Effector memory CD8-positive, alpha-beta T cell (primary cell): Measurements from ENCODE around the gene P2RY1.
A peak's percentile ranks its signal among the peaks of the same experiment; 100 is the strongest.

Experiments used
- ATAC-seq: fragments of 150-1000 bp; cut with Tn5 transposase; replicated peaks from 2 replicates; pipeline ENCODE4 v1.10.0; 2021; ENCODE audit warnings: mild to moderate bottlenecking, moderate library complexity
- DNase-seq, 3 experiments: peaks; one replicate each; pipeline ENCODE4 v3.0.0; 2021
- H3K27ac Mint-ChIP-seq, 2 donors: one replicate each; pipeline ENCODE4 v1.8.0; 2022; ENCODE audit warnings: mild to moderate bottlenecking in 2 of 2, mixed read lengths in 2 of 2, moderate library complexity in 2 of 2
- H3K27me3 Mint-ChIP-seq, 2 donors: one replicate each; pipeline ENCODE4 v1.8.0; 2022; ENCODE audit warnings: mixed read lengths in 2 of 2
- H3K36me3 Mint-ChIP-seq: one replicate; pipeline ENCODE4 v1.8.0; 2022; ENCODE audit warnings: mild to moderate bottlenecking, moderate library complexity, mixed read lengths; ENCODE audit not compliant: insufficient read depth
- H3K4me1 Mint-ChIP-seq, 2 donors: one replicate each; pipeline ENCODE4 v1.8.0; 2022; ENCODE audit warnings: low read depth in 2 of 2, mixed read lengths in 2 of 2
- H3K4me3 Mint-ChIP-seq, 2 donors: one replicate each; pipeline ENCODE4 v1.8.0; 2022; ENCODE audit warnings: mild to moderate bottlenecking in 2 of 2, mixed read lengths in 2 of 2, moderate library complexity in 2 of 2
- H3K9me3 Mint-ChIP-seq, 2 donors: one replicate each; pipeline ENCODE4 v1.8.0; 2022; ENCODE audit warnings: mixed read lengths in 2 of 2
- total RNA-seq, 9 experiments: gene quantifications; one replicate each; lab custom pipeline; 2026; lab: John Stamatoyannopoulos, UW

Gene P2RY1, protein sequence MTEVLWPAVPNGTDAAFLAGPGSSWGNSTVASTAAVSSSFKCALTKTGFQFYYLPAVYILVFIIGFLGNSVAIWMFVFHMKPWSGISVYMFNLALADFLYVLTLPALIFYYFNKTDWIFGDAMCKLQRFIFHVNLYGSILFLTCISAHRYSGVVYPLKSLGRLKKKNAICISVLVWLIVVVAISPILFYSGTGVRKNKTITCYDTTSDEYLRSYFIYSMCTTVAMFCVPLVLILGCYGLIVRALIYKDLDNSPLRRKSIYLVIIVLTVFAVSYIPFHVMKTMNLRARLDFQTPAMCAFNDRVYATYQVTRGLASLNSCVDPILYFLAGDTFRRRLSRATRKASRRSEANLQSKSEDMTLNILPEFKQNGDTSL
- 0 to 1.1 (median 0.06) reads per million in 9 experiments for total RNA-seq

DNA sequence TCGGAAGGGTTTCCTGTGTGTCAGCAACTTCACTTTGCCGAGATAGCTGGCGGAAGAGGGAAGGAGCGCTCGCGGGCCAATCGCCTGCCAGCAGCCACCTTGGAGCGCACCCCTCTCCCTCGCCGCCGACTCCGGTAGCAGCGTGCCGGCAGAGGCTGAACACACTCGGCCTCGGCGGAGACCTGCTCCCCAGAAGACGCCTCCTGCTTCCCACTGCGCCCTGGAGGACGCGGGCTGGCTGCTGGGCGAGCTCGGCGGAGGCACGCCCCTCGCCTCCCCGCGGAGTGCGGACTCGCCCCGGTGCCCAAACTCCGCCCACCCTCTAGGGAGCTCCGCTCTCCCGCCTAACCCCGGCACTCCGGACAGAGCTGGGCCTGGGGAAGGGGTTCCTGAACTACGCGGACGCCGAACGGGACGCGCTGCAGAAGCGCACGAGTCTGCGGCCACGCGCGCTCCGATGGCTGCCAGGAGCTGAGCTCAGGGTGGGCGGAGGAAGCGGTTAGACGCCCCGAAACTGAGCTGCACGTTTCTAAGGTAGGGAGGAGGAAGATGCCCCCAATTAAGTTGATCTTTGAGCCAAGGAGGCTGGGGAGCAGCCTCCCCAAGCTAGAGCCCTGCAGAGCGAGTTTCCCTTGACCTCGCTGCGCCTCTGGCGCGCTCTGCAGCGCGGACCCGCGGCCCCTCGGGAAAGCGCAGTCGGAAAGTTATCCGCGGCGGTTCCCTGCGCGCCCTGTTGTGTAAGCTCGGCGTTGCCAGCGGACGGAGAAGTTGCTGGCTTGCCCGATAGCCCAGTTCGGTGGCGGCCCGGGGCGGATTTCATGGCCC is at the start of gene P2RY1:
P2RY1 (plus strand) TSS at position 356 of the 825 bp plus-strand sequence. CDS start 652 bp downstream, outside the sequence.
- Mint-ChIP-seq H3K27me3 (peaks cover 21 to 36% of the 10 kb centered on the region in 2 donors), H3K4me3 (peak within 1 kb of the TSS; percentile 38 to 75), H3K36me3 (peaks cover 2% of the 10 kb centered on the region), H3K9me3 (no peaks in the 10 kb centered on the region), H3K4me1 (peaks cover 4 to 9% of the 10 kb centered on the region in 2 donors), H3K27ac (no peak within 1 kb of the TSS)
- ATAC-seq (no peak), DNase-seq (no peak)

DNA sequence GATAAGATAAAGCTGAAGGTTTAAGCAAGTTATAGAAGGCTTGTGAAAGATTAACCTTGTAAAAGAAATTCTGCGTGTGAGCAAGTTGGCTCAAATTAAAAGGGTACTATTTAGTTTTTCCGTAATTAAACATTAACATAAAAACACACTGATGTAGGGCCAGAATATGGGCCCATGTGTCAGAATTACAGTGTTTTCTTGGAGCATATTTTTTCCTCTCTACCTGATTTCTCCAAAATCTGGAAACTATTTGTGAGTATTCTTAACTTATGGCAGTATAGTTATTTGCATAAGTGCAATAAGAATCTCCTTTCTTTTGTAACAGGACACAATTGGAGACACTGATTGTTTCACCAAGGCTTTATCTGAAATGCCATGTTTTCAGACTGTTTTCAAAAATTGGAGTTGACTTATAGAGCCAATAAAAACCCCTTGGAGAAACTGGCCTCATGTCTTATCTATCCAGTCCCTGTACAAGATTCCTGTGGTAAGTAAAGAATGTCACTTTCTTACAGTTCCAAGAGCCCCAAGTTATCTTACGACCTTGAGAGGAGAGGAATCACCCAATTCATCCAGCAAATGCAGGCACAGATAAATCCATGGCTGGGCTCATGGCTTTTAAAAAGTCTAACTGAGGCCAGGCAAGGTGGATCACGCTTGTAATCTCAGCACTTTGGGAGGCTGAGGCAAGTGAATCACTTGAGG is 47.8 kb upstream of the P2RY1 start:
- Mint-ChIP-seq H3K4me3 (no peak overlapping the region), H3K27ac (no peak overlapping the region), H3K9me3 (peaks cover 0 to 9% of the 10 kb centered on the region in 2 donors), H3K27me3 (no peaks in the 10 kb centered on the region), H3K4me1 (no peaks in the 10 kb centered on the region), H3K36me3 (no peaks in the 10 kb centered on the region)
- DNase-seq = no peak
- ATAC-seq = no peak

DNA sequence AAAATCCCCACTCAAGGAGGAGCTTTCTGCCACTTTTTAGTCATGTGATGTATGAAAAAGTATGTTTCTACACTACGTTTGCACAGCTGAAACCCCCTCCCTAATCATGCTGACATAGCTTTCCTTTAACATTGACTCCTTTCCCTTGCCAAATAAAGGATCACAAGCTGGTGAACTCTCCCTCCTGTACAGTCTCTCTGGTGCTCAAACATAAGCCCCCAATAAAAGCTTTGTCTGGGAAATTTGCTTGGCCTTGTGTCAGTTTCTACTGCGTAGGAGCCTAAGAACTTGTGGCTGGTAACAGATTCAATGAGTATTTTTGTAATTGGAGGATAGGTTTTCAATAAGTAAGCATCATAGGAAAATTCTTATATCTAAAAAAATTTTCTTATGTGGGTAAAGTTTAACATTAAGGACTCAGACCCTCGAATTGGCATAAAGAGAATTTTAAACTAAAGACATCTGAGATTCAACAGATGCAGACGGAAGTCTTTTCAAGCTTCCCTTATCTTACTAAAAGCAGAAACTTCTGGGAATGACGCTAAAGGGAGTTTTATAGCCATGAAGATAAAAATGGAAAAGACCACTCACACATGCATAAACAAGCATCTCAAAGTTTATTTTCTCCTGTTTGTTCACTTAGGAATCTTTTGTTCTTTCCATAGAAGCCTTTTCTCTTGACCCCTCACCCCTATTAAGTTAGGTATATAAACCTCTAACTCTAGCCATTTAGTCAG is 44.1 kb upstream of the P2RY1 start:
- ATAC-seq = no peak
- H3K4me1 Mint-ChIP-seq = no peaks in the 10 kb centered on the region
- no peaks in the 10 kb centered on the region for H3K9me3 Mint-ChIP-seq

DNA sequence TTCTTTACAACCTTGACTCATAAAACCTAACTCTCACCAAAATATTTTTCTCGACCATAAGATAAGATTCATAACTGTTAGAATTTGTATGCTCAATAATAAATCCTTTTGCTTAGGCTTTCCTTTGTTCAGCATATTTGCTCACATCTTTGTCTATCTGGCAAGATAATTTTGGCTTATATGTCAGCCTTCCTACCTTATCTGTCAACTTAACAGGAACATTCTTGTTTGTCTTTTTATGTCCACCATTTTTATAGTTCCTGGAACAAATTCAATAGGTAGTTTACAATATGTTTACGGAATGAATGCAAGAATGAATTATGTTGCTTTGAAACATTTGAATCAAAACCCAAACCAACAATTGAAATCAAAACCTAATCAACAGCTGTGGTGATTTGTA is 41.0 kb upstream of the P2RY1 start:
- Mint-ChIP-seq H3K27me3 (no peaks in the 10 kb centered on the region), H3K27ac (no peak overlapping the region), H3K36me3 (no peaks in the 10 kb centered on the region), H3K4me3 (no peak overlapping the region), H3K4me1 (no peaks in the 10 kb centered on the region), H3K9me3 (peaks cover 0 to 3% of the 10 kb centered on the region in 2 donors)
- ATAC-seq (no peak), DNase-seq (no peak)

More for the DNA sequence above, 44.1 kb upstream of the P2RY1 start:
- no peak for DNase-seq
- Mint-ChIP-seq H3K4me3 (no peak overlapping the region), H3K27ac (no peak overlapping the region), H3K36me3 (no peaks in the 10 kb centered on the region), H3K27me3 (no peaks in the 10 kb centered on the region)

DNA sequence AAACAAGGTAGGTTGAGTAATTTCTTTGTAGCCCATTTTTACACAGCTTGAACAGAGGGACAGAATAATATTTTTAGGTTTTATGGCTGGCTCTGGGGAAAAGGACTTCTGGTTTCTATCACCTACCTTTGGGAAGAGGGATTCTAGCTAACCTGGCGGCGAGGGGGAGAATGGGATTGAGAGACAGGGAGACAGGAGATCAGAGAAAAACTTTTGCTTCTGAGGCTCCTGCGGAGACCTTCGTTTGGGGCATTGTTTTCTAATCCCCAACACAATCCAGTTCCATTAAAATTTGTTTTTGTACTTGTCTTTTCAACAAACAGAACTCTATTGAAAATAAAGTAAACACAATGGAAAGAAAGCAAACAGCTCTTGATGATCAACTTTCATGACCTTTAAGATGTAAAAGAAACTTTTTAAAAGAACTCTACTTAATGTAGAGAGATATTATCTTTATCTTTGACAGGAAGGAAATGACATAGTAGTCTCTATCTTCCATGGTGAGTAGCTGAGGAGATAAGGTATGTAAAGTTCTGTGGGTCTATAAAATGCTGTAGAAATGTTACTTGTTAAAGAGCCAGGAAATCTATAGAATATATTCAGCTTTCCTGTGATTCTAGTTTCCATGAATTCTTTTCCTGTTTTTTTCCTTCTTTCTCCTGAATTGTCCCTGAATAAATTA is 37.0 kb upstream of the P2RY1 start:
- H3K4me3 Mint-ChIP-seq = no peak overlapping the region
- no peak overlapping the region for H3K27ac Mint-ChIP-seq
- no peak for ATAC-seq
- no peaks in the 10 kb centered on the region for H3K36me3 Mint-ChIP-seq
- DNase-seq = no peak
- peaks cover 0 to 3% of the 10 kb centered on the region in 2 donors for H3K9me3 Mint-ChIP-seq
- H3K4me1 Mint-ChIP-seq = no peaks in the 10 kb centered on the region
- no peaks in the 10 kb centered on the region for H3K27me3 Mint-ChIP-seq

DNA sequence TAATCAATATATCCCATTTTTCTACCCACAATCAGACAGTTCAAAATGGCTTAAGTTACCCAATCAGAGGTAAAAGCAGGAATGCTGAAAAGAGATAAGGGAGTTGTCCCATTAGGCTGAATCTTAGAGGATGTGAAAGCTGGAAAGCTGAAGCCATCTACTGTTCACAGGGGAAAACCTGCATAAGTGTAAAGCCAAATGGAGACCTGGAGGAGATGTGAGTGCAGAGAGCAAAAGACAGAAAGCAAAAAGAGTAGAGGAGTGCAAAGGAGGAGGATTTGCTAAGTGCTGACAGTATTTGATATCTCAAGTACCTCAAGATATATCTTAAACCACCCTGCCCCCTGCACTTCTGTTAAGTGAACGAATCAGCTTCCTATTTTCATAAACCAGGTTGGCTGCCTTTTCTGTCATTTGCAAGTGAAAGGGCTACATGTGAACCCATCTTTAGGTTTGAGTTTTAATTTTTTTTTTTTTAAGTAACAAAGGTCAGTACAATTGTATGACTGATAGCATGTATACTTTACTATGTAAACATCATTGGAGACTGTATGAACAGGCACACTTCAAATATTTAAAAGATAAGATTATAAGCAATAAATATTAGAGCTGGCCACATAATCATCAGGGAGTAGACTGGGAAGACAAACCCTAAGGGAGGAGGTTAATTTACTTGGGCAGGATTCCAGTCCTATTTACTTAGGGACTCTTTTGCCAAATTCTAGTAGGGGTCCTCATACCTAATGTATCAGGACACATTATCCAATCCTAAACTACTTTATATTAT is 22.8 kb upstream of the P2RY1 start:
- Mint-ChIP-seq H3K9me3 (no peaks in the 10 kb centered on the region), H3K4me3 (no peak overlapping the region), H3K27me3 (peaks cover 0 to 6% of the 10 kb centered on the region in 2 donors), H3K27ac (no peak overlapping the region), H3K4me1 (no peaks in the 10 kb centered on the region), H3K36me3 (no peaks in the 10 kb centered on the region)
- DNase-seq (no peak), ATAC-seq (no peak)

DNA sequence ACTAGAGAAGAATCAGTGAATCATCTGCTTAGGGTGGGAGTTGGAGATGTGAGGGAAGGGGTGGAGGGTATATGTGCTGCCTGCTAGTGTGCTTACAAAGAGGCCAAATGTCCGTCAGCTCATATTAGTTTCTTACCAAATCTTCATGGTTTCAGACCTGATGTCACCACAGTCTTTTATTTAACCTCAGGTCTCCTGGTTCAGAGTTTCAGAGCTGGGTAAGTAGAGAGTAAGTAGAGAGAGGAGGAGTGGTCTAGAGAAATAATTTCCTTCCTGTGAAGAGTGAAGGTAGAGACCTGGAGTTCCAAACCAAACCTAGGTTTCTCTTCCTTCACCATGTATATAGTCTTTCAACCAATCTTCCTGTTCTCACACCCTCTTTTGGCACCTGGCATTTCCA is 17.5 kb upstream of the P2RY1 start:
- Mint-ChIP-seq H3K4me3 (no peak overlapping the region), H3K27ac (no peak overlapping the region), H3K4me1 (no peaks in the 10 kb centered on the region), H3K36me3 (no peaks in the 10 kb centered on the region), H3K27me3 (no peaks in the 10 kb centered on the region), H3K9me3 (no peaks in the 10 kb centered on the region)
- no peak for DNase-seq
- no peak for ATAC-seq

DNA sequence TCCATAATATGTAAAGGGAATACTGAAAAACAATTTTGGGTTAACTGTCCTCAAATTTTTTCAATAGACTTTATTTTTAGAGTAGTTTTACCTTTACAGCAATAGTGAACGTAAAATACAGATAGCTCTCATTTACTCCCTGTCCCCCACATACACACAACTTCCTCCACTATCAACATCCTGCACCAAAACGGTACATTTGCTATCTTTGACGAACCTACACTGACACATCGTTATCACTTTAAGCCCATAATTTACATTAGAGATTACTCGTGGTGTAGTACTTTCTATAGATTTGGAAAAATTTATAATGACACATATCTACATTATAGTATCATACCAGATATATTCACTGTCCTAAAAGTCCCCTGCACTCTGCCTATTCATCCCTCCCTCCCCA is 16.9 kb upstream of the P2RY1 start:
- no peaks in the 10 kb centered on the region for H3K36me3 Mint-ChIP-seq
- H3K27me3 Mint-ChIP-seq = no peaks in the 10 kb centered on the region
- H3K4me1 Mint-ChIP-seq = no peaks in the 10 kb centered on the region
- H3K9me3 Mint-ChIP-seq = no peaks in the 10 kb centered on the region
- no peak overlapping the region for H3K4me3 Mint-ChIP-seq
- DNase-seq (no peak), ATAC-seq (no peak)
- H3K27ac Mint-ChIP-seq = no peak overlapping the region

DNA sequence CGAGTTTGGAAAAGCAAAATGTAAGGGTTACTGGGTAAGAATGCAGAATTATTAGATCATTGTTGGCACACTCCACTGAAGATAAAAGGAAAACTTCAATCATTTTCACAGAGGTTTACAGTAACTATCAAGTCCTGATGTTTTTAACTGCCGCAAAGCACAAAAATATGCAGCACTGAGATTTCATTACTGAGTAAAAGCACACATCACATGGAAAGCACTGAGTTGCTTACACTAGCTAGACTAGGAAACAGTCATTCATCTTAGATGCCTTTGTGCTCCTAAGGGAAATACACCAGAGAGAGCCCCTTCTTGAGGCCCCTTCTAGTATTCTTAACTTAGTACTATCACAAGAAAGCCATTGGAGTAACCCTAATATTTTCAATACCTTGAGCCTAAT is 11.8 kb upstream of the P2RY1 start:
- H3K4me1 Mint-ChIP-seq = no peaks in the 10 kb centered on the region
- DNase-seq = no peak
- no peak overlapping the region for H3K4me3 Mint-ChIP-seq
- no peak for ATAC-seq
- no peaks in the 10 kb centered on the region for H3K36me3 Mint-ChIP-seq
- no peaks in the 10 kb centered on the region for H3K9me3 Mint-ChIP-seq
- no peak overlapping the region for H3K27ac Mint-ChIP-seq
- no peaks in the 10 kb centered on the region for H3K27me3 Mint-ChIP-seq

DNA sequence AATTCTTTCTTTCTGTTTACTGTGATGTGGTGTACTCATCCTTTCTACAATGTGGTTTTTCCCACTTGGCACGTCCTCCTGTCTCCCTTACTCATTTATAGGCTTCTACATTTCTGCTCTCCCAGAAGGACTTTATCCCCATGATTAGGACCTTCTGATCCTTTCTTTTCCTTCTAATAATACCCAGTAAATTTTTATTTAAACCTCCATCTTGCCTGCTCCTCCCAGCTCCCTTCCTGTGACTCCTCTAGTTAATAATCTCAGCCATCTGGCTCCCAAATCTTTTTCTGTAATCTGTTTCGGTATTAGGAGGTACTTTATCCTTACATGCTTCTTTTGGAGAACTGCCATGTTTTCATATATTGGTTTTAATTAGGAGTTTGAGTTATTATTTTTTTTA is 11.2 kb upstream of the P2RY1 start:
- ATAC-seq (no peak), DNase-seq (no peak)
- no peaks in the 10 kb centered on the region for H3K27me3 Mint-ChIP-seq
- no peaks in the 10 kb centered on the region for H3K4me1 Mint-ChIP-seq
- H3K9me3 Mint-ChIP-seq = no peaks in the 10 kb centered on the region
- H3K27ac Mint-ChIP-seq = no peak overlapping the region
- no peak overlapping the region for H3K4me3 Mint-ChIP-seq
- no peaks in the 10 kb centered on the region for H3K36me3 Mint-ChIP-seq

DNA sequence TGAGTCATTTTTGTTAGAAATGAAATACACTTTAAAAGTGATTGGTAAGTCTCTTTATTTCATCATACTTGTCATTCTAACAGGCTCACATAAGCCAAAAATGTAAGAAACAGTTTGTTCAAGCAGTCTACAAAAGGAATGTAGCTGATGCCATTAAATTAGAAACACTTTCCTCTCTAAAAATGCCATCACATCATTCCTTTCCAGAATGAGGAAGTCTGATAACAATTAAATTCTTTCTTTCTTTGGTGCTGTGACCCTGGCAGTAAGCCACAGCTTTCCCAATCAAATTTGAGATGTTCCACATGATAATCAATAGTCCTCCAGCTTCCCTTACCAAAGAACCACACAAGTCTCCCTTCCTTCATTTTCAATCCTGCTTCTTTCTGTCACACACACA is 9.4 kb upstream of the P2RY1 start:
- H3K36me3 Mint-ChIP-seq = no peaks in the 10 kb centered on the region
- H3K4me3 Mint-ChIP-seq = no peak overlapping the region
- no peak for DNase-seq
- H3K27me3 Mint-ChIP-seq = no peaks in the 10 kb centered on the region
- no peaks in the 10 kb centered on the region for H3K9me3 Mint-ChIP-seq
- ATAC-seq = no peak
- H3K27ac Mint-ChIP-seq = no peak overlapping the region
- H3K4me1 Mint-ChIP-seq = no peaks in the 10 kb centered on the region

DNA sequence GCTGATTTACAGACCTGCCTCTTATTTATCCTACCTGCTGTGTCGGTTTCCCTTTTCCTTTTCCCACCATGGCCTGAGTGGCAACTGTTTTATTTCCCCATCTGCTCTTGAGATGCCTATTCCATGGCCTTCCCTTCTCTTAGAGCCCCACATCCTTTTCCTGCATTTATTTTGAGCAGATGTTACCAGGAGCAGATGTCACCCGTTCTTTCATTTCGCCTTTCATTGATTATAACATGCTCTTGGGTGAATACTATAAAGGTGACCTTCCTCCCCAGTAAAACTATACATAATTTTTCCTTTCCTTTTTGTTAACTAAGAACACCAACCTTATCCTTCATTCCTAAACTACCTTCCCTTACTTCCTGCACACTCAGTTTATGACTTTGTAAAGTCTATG is 8.5 kb upstream of the P2RY1 start:
- no peak for DNase-seq
- Mint-ChIP-seq H3K9me3 (no peaks in the 10 kb centered on the region), H3K27ac (no peak overlapping the region), H3K36me3 (no peaks in the 10 kb centered on the region), H3K4me3 (no peak overlapping the region), H3K4me1 (no peaks in the 10 kb centered on the region), H3K27me3 (no peaks in the 10 kb centered on the region)
- no peak for ATAC-seq
